GM21825 (cell line): Measurements from ENCODE around the gene CMIP.

Source experiments
- ATAC-seq: cut with Tn5 transposase; IDR thresholded peaks from one replicate; pipeline ENCODE4 v1.9.1; 2021; ENCODE audit warnings: mild to moderate bottlenecking, moderate library complexity; ENCODE audit not compliant: unreplicated experiment

Gene CMIP

DNA sequence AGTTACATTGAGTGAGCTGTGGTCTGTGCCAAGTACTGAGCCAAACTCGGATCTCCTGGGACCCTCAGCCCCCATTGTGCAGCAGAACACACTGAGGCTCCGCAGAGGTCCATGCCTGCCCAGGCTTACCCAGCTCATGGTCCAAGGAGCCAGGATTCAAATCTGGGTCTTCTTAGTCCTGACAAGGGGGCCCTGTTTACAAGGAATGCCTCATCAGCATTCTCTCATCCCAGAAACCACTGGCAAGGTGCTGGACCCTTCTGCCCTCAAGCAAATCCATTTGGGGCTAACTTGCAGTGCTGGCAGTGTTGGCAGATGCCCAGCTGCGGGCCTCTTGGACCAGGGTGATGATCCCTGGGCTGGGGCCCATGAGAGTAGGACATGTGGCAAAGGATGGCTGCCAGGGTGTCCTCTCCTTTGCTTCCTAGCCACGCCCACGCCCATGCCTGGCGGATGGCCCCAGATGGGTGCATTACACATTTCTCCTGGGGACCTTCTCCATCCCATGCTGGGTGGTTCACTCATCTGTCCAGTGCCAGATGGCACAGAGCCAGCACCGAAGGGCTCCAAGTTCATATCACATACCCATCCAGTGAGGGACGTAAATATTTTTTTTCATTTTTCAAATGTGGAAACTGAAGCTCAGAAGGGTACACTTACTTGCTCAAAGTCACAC lies 117.7 kb downstream of the CMIP start:
- ATAC-seq = no peak

DNA sequence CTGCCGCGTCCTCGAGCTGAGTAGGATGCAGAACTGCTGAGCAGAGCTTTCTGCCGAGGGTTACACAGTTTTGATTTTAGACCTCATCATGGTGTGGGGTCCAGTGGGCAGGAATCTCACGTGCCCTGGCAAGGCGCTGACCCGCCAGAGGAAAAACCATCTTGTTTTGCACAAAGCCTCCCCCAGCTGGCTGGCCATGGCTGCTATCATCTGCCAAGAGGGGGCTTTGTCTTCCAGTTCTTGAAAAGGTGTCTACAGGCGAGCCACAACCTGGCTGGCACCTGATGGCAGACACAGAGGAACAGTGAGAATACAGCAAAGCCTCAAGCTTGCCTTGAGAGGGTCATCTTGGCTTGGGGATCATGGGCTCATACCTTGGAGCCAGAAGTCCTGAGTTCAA lies 118.3 kb downstream of the CMIP start:
- no peak for ATAC-seq

DNA sequence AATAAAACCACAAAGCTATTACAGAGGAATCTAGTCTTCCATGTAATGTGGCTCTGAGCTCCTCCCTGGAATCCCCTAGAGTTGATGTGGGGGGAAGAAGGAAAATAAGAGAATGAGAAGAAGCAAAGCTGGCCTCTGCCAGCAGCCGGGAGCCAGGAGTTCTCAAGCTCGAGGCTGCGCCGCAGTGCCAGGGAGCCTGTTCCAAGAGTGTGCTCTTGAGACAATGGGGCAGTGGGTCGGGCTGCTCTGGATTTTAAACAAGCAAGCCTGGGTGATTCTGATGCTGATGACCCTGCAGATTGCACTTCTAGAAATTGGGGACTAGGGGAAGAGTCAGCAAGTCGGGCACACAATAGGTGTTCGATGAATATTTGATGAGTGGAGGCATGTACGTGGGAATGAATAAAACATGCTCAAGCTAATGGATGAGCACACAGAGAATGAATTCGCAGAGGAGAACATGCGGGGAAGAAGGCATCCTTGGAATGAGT lies 119.9 kb downstream of the CMIP start:
- ATAC-seq = no peak

DNA sequence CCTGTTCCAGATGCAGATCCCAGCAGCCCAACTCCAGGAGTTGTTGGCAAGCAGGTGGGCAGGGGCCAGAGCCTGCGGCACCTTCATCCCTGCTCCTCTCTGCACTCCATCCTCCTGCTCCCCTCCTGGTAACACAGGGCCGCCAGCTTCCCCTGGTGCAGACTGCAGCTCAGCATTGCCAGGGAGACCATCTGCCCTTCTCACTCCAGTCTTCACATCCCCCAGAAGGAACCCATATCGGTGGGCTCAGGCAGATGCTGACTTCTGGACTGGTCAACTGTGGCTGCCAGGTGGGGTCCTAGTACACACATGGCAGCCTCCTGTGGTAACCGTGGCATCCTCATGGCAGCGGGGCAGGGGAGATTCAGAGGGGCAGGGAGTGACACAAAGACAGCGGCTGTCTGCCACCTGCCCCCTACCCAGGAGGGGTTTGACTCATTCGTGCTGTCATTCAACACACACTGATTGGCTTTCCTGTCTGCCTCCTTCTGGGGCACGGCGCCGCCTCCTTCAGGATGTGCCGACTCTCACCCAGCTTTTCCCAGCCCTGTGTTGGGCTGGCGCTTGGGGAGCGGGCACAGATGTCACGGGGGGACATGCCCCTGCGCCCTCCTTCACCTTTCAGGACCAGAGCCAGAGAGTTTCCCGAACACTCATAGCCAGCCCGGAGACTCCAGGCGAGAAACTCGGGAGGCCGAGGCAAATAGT lies 120.9 kb downstream of the CMIP start:
- ATAC-seq = no peak

DNA sequence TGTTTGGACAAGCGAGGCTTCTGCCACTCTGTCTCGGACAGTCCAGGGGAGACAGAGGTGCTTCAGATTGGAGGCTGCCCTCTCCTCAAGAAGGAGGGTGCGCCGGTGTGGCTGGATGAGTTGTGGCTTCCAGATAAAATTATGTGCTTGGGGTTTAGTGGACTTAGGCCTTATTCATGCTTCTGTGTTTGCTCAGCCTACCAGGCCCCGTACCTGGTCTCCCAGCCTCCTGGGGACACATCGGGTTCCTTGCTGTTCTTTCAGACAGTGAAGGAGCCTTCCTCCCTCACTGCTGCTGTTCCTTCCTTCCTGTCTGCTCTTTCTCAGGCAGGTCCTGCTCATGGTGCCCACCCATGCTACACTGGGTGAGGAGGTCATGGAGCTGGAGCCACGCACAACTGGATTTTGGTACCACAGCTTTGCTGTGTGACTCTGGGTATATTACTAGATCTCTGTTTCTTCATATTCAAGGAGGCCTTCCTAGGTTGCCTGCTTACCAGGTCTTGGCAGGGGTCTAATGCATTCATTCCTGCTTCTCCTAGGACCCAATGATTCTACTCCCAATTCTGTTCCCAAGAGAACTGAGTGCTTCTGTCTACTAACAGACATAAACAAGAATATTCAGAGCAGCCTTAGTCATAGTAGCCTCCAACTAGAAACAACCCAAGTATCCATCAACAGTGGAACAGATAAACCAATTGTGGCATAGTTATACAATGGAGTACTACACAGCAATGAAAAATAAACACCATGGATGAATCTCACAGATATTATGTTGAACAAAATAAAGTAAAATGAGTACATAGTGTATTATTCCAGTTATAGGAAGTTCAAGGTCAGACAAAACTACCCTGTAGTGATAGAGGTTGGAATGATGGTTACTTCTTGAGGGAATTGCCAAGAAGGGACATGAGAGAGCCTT lies 121.7 kb downstream of the CMIP start:
- no peak for ATAC-seq

DNA sequence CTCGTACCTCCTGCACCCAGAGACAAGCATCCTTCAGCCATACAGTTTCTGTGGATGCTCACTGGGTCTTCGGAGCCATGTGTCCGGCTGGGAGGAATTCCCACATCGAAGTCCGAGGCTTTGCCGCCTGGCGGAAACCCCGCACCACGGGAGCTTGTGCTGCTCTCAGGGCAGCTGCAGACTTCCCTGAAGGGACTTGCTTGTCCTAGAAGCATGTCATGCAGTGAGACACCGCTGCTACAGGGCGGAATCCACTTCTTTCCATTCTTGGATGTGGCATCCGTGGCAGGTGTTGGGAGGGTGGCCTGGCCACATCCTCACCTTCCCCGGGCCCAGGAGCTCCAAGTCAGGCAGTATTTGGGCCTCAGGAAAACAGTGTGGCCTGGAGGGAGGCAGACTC lies 122.5 kb downstream of the CMIP start:
- no peak for ATAC-seq

DNA sequence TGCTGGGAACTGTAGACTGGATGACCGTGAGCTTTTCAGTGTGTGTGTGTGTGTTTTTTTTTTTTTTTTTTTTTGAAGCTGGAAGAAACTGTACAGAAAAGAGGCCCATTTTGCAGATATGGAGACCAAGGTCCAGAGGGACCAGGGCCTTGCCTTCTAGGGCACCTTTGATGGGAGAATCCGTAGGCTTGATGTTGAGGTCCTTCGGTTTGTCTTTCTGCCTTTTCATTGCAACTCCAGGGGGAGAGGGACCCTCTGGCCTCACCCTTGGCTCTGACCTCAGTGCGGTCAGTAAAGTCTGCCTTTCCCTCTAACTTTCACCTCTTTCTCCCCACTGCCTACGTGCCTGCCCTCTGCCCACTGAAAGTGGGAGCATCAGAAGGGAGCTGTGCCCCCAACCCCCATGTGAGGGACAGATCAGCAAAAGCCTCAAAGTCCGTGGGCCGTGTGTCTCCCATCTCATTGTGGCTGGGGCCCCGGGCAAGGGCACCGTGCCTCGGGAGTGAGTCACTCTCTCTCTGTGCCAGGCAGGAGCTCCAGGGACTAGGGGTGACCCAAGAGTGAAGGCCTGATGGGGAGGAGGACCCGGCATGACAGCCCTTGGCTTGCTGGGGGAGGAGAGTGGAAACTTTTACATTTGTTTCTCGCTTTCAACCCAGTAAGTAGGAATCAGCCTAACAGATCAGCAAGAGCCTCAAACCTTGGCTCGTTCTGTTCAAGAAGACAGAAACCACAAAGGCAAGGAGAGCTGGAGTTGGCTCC lies 123.6 kb downstream of the CMIP start:
- no peak for ATAC-seq

DNA sequence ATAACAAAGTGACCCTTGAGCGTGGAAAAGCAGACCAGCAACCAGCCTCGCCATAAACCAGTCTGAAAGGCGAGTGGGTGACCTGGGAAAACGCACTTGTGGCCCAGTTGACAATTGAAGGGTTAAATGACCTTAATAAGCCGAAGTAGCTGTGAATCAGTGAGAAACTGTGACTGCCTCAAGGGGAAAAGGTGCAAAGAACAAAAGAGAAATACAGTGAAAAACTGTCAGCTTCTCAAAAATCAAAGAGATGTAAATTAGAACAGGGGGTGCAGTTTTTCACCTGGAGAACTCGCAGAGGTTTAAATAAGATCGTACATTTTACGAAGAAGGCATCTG lies 124.1 kb downstream of the CMIP start:
- ATAC-seq = no peak

DNA sequence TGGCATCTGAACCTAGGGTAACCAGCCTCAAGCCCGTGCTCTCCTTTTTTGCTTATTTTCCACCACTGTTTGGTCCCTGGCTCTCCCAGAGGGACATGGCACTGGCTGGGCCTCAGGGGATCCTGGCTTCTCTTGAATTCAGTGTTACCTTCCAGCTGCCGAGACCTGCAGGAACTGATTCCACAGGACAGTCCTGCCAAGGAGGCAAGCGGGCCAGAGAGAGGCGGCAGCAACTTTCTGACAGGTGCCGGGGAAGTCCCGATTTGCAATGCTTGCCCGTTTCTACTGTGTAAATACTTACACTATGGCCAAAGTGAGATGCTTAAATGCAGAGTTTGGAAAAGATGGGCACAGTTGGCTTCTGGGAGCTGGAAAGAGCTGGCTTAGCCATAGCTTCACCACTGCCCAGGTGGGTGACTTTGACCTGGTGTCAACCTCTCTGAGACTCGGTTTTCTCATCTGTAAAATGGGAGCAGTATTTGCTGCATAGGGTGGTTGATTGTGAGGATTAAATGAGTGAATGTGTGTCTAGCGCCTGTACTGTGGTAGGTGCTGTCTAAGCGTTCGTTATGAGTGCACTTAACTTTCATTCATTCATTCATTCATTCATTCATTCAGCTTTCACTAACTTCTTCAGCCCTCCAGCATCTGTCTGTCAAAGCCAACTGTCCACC lies 124.9 kb downstream of the CMIP start:
- ATAC-seq = no peak

DNA sequence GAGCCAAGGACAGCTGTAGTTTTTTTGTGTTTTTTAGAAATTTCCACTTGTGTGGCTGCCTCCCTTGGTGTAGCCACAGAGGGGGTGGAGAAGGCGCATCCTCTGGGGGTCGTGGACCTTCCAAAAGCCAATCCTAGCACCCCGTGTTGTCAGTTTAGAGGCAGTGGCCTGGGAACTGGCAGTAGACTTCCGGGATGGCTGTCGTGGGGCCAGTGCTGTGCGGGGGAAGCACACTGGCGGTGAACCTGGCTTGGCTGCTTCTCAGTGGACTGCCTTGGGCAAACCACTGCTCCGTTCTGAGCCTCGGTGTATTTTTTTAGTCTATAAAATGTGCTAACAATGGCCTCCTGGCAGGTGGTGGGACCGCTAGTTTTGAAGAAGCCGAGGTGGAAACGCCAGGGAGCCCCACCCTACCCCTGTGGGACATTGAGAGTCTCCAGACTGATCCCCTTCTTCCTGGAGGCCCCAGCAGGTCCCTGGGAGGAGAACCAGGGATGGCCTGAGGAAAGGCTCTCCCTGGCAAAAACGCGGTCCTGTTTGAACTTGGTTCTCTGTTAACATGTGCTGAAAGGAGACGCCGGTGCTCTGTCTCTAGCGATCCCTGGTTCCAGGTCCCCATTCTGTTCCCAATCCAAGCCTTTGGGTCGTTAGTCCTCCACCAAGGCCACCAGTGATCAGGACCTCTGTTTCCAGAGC lies 125.7 kb downstream of the CMIP start:
- no peak for ATAC-seq

DNA sequence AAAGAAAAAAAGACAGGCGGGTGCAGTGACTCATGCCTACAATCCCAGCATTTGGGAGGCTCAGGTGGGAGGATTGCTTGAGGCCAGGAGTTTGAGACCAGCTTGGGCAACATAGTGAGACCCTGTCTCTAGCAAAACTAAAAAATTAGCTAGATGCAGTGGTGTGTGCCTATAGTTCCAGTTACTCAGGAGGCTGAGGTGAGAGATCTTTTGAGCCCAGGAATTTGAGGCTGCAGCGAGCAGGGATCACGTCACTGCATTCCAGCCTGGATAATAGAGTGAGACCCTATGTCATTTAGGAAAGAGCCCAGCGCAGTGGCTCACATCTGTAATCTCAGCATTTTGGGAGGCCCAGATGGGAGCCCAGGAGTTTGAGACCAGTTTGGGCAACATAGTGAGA lies 126.6 kb downstream of the CMIP start:
- no peak for ATAC-seq

DNA sequence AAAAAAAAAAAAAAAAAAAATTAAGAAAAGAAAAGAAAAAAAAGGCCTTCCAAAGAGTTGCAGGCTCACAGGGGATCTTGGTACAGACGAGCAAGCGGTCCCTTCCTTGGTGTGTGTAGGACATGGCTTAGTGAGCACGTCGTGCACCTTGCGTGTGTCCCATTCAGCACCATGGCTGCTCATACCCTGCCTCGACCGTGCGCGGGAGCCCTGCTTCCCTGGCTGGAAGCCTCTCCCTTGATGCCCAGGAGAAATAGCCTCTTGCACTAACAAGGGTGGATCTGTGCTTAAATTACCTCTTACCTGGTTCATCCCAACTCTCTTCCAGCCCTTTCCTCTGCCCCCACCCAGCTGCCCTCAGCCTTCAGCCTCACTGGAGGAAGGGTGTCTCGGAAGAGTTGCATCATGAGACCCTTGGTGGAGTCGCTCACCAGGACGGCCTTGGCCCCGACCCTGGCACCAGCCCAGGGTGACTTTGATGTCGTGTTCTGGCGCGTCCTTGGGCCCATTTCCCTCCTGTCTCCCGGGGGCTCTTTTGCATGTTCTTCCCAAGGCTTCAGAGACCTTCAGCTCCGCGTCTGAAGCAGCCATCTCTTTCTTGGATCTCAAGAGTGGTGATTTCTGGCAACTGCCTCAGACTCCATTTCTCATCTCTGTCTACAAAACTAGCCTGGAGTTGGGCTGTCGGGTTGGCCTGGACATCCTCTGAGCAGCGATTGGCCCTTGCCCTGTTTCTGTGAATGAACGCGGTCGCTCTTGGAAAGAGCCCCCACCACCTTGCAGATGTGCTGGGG lies 127.2 kb downstream of the CMIP start:
- ATAC-seq = no peak

DNA sequence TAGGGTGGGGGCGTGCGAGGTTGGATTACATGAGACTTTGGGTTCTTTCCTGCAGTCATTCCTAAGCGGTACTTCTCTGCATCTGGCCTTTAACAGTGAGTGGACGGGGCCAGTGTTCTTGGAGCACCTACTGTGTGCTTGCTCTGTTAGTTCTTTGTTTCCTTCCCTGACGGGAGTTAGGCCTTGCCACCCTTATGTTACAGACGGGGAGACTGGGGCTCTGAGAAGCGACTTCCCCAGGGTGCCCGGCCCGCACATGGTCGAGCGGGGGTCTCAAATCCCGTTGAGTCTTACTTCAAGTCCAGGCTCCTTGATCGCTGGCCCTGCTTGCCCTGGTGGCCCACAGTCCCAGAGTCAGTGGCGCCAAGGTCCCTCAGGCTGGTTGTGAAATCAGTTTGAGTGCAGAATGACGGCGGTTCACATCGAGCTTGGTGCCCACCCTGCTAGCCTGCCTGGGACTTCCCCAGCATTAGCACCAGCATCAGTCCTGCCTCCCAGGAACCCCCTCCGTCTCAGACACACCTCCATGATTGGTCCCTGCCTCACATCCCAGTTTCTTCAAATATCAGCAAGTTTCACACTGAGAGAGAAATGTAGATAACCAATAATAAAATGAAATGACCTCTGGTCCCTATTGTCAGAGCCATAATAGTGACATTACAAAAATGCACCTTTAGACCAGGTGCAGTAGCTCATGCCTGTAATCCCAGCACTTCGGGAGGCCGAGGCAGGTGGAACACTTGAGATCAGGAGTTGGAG lies 128.0 kb downstream of the CMIP start:
- no peak for ATAC-seq

DNA sequence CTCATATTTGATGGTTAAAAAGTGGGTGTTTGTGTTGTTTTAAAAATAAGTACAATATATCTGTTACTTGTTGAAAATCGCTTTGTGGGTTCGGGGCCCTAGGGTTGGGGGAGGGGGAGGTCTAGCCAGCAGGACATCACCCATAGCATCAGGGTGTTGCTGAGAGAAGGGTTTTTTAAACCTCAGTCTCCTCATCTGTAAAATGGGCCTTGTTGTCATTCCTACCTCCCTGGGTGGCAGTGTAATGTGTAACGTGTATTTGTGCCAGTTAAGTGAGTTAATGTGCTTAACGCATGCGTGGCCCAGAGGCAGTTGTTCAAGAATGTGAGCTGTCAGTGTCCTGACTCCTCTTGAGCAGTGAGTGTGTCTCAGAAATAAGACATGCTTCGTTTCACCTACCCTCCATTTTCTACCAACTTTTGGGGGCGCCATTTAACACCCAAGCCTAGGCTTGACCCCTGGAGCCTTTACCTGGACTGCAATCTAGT lies 129.0 kb downstream of the CMIP start:
- no peak for ATAC-seq

DNA sequence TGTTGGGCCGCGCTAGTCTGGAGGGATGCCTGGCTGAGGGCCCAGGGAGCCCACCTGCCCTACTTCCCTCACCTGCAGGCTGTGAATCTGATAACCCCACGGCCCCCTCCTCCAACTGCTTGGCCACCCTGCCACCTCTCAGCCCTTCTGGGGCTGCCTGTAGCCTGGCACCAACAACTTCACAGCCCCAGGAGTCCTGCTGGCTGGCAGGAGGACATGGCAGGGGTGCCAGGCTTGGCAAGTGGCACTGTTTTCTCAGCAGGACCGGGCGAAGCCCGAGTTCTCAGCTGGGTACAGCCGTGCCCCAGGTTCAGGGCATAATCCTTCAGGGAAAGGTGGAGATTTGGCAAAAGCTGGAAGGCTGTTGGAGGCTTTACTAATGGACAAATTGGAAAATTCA lies 129.6 kb downstream of the CMIP start:
- no peak for ATAC-seq

DNA sequence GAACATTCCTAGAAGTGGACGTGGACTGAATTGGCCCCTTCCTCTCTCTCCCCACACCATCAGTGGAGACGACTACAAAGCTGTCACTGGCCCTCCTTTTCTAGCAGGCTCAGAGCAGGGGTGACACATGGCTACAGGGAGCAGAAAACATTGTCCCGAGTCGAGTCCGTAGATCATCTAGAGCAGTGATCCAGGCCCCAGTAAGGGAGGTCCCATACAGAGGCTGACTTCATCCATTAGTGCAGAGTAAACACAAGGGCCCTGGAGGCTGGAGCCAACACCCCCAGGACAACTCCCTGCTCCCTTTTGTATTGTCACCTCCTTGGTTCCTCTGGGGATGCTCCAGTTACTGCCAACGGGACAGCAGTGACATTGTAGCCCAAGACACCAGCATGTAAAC lies 130.7 kb downstream of the CMIP start:
- ATAC-seq = no peak

DNA sequence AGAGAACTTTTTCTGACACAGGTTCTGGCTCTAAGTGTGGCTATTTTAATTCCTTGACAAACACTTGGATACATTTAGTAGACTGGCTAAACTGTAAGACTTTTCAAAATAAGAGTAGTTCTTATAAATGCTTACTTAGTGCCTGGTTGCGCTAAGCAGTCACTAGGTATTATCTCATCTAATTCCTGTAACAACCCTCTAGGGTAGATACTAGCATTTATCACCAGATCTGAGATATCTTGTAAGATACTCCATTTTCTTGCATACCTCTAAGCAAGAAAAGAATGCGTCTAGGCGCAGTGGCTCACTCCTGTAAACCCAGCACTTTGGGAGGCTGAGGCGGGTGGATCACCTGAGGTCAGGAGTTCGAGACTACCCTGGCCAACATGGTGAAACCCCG lies 131.2 kb downstream of the CMIP start:
- no peak for ATAC-seq

DNA sequence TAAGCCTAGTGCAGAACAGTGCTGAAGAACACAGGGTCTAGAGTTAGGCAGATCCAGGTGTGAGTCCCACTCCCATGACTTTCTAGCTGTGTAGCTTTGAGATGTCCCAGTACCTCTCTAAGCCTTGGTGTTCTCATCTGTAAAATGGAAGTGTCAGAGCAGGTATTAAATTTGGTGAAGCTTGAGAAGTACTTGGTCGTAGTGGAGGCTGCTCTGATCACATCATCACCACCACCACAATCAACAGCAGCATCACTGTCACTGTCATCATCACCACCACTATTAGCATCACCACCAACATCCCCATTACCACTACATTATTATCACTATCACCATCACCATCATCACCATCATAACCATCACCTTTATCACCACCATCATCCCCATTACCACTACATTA lies 132.1 kb downstream of the CMIP start:
- no peak for ATAC-seq
